ENCODE results near the gene STRA8.

STRA8 gene

GRCh38 chr7:135239263-135239662 lies 5.6 kb downstream of the STRA8 start:
- DNase-seq, result no peak

- no peak for DNase-seq
These were observed 6.8 kb downstream of the STRA8 start for GRCh38 chr7:135240441-135240840.

GRCh38 chr7:135242096-135242684 lies 8.6 kb downstream of the STRA8 start:
- DNase-seq, result no peak

GRCh38 chr7:135245226-135246190 lies 11.9 kb downstream of the STRA8 start:
- DNase-seq, result no peak

- no peak for DNase-seq
These were observed 12.7 kb downstream of the STRA8 start for GRCh38 chr7:135246191-135246825.

- DNase-seq, result no peak
These were observed 14.3 kb downstream of the STRA8 start for GRCh38 chr7:135247746-135248471.

GRCh38 chr7:135248546-135248945 lies 14.9 kb downstream of the STRA8 start:
- DNase-seq, result no peak

- DNase-seq, result peak; percentile 4
These were observed 18.1 kb downstream of the STRA8 start for GRCh38 chr7:135251496-135252391.

- DNase-seq, result peak; percentile 14
These were observed 20.5 kb downstream of the STRA8 start for GRCh38 chr7:135253851-135254771.

- no peak for DNase-seq
These were observed 24.2 kb downstream of the STRA8 start for GRCh38 chr7:135257790-135258189.

- no peak for DNase-seq
These were observed 24.9 kb downstream of the STRA8 start for GRCh38 chr7:135258585-135258984.

GRCh38 chr7:135259702-135260101 lies 26.1 kb downstream of the STRA8 start:
- DNase-seq, result no peak

- no peak for DNase-seq
These were observed 26.8 kb downstream of the STRA8 start for GRCh38 chr7:135260470-135260869.

- DNase-seq, result no peak
These were observed 27.5 kb downstream of the STRA8 start for GRCh38 chr7:135260930-135261721.

GRCh38 chr7:135262623-135263320 lies 29.1 kb downstream of the STRA8 start:
- no peak for DNase-seq

- DNase-seq, result no peak
These were observed 29.8 kb downstream of the STRA8 start for GRCh38 chr7:135263321-135263970.

- DNase-seq, result no peak
These were observed 32.0 kb downstream of the STRA8 start for GRCh38 chr7:135265637-135266036.

GRCh38 chr7:135269921-135270320 lies 36.3 kb downstream of the STRA8 start:
- DNase-seq, result no peak

Measured in activated CD4-positive, alpha-beta T cell treated with anti-CD3 and anti-CD28 coated beads, Interleukin-2, Interleukin-6, amounts not matched to agents 100 ng/mL and 50 ng/mL, durations not matched to agents 16 hours and 8 hours (primary cell).